AG04450 (cell line): ENCODE data around the gene CD109. TPM values are rescaled to one million over a fixed set of nuclear protein-coding genes. Genes with fewer than 3 reads are reported as not detected.

Experiments
- CTCF ChIA-PET: fragments of 300-600, 350-600 bp; formaldehyde crosslinking; extraction: SDS; loops from one replicate; lab custom pipeline; 2022; ENCODE audit warnings: antibody characterized with exemption, inconsistent platforms; lab: Charles Lee
- POLR2A ChIA-PET: fragments of 350-600 bp; formaldehyde crosslinking; extraction: SDS; loops from one replicate; lab custom pipeline; 2021; ENCODE audit warnings: antibody characterized with exemption, inconsistent platforms; lab: Yijun Ruan, JAX
- DNase-seq: peaks from one replicate; pipeline ENCODE4 v3.0.0-alpha.2; 2011; ENCODE audit warnings: low read depth, low spot score
- H3K27ac ChIP-seq: one replicate; pipeline ENCODE4 v1.5.1; 2012; ENCODE audit warnings: low read depth, low read length, control low read depth
- H3K27me3 ChIP-seq: one replicate; pipeline ENCODE4 v1.6.0; 2012; ENCODE audit warnings: low read length; ENCODE audit not compliant: control insufficient read depth, insufficient read depth
- H3K4me3 ChIP-seq: 2 replicates; pipeline ENCODE4 v1.5.1; 2011; ENCODE audit warnings: mild to moderate bottlenecking, low read depth, low read length, control low read depth
- H3K9me3 ChIP-seq: 2 replicates; pipeline ENCODE4 v1.5.1; 2012; ENCODE audit warnings: low read length; ENCODE audit not compliant: control insufficient read depth, insufficient read depth
- polyA plus RNA-seq: library from polyadenylated mRNA; depleted of rRNA; stranded (reverse); fragments of >200 nt; gene quantifications from 2 replicates; pipeline ENCODE4 v1.2.3, GENCODE V29; 2011
- TF ChIP-seq, protein P1 (sequence below): IDR thresholded peaks from 2 replicates; pipeline ENCODE4 v1.5.1; 2011; ENCODE audit warnings: low read depth, low read length, control low read depth, inconsistent platforms

The CD109 gene
- polyA plus RNA-seq, 1 experiment, result 46.1 TPM

DNA sequence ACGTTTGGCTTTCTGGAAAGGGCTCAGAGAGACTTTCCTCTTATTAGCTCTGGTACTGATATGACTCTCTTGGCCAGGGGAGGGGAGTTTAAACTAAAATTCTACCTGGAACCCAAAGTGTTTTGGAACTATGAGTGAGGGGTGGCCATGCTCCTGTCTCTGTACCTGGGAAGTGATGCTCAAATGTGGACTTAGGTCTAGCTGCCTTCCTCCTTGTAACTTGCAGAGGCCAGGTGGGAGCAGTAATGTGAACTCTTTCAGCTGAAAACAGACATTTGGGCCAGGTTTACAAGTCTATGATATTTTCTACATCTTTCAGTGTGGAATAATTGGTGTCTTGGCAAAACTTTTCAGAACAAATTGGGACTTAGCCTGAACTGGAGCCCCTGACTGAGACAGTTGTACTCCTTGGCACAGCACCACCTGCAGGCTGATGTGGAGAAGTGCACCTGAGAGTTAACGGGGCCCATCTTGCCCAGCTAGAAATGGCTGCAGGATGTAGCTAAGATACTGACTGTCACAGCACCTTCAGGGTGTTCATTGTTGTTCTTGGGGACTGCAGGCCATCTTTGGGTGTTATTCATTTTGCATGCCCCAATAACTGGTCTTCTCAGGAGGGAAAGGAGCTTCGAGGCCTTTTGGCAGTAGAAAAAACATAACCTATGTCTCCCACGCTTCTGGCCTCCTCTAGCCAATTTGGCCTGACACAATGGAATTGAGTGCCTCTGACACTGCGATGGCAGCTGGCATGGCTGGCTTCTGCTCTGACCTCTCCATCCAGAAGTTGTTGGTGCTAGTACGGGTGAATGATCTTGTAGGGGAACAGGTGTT is 37.1 kb downstream of the CD109 start:
- ChIA-PET POLR2A (interaction anchor here (0.6 kb wide), 1 partner anchor 79 kb away, joined by 4 read pairs; no protein-coding TSS in a partner anchor), CTCF (interaction anchor here (0.5 to 4.7 kb wide), 50 partner anchors 9 to 1477 kb away, joined by 3 to 147 read pairs (median 4); partner anchors contain the start of gene SLC17A5)
- Histone ChIP-seq H3K4me3 (no peak overlapping the region), H3K27ac (no peak overlapping the region), H3K9me3 (no peaks in the 10 kb centered on the region), H3K27me3 (no peaks in the 10 kb centered on the region)
- TF ChIP-seq, protein P1, sequence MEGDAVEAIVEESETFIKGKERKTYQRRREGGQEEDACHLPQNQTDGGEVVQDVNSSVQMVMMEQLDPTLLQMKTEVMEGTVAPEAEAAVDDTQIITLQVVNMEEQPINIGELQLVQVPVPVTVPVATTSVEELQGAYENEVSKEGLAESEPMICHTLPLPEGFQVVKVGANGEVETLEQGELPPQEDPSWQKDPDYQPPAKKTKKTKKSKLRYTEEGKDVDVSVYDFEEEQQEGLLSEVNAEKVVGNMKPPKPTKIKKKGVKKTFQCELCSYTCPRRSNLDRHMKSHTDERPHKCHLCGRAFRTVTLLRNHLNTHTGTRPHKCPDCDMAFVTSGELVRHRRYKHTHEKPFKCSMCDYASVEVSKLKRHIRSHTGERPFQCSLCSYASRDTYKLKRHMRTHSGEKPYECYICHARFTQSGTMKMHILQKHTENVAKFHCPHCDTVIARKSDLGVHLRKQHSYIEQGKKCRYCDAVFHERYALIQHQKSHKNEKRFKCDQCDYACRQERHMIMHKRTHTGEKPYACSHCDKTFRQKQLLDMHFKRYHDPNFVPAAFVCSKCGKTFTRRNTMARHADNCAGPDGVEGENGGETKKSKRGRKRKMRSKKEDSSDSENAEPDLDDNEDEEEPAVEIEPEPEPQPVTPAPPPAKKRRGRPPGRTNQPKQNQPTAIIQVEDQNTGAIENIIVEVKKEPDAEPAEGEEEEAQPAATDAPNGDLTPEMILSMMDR, result peak; percentile 93
- peak; percentile 53 for DNase-seq

DNA sequence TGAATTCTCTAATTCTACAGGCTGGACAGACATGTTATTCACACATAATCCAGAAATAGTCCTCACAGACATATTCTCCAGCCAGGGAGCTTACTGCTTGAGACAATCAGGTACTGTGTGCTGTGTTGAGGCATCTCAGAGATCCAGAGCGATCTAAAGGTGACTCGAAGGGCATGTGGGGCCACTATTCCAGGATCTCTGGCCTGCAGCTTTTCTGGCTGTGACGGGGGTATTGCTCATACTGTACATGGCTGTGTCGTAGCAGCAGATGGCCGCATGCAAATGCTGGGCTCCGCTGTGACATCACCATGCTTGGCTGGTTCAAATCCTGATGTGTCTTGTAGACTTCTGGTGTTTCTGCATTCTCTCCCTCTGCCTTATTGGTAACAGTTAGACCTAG is 37.8 kb downstream of the CD109 start:
- ChIA-PET POLR2A (interaction anchor here (0.6 kb wide), 1 partner anchor 79 kb away, joined by 4 read pairs; no protein-coding TSS in a partner anchor), CTCF (interaction anchor here (0.6 to 4.7 kb wide), 44 partner anchors 9 to 1476 kb away, joined by 3 to 147 read pairs (median 4); partner anchors contain the start of gene SLC17A5)
- DNase-seq, result no peak

DNA sequence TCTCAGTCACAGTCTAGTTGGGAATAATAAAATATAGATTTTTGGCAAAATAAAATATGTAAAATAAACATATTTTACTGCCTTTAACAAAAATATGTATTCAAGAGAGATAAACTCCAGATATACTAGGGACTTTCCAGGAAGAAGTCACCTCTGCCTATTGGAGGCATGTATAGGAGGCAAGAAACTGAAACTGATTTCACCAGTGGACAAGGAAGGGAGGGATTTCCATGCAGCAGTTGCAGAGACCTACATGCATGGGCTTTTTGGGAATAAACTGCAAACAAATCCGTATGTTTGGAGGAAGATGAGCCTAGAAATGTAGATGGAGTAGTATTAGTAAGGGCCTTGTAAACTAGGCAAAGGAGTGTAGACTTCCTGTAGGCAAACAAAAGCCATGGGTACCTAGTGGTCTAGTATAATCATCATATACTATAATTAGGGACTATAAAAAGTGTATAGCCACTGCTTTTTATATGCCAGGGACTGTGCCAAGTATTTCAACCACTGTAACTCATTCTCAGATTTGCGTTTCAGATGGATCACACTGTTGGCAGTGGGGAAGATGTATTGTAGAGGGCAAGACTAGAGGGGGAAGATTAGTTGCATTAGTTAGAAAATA is 38.9 kb downstream of the CD109 start:
- ChIA-PET CTCF (no interaction called here), POLR2A (no interaction called here)
- Histone ChIP-seq H3K9me3 (no peaks in the 10 kb centered on the region), H3K27ac (no peak overlapping the region), H3K27me3 (no peaks in the 10 kb centered on the region), H3K4me3 (no peak overlapping the region)
- TF ChIP-seq, protein P1, result no peak
- DNase-seq, result no peak

More for the DNA sequence above, 37.8 kb downstream of the CD109 start:
- Histone ChIP-seq H3K27ac (no peak overlapping the region), H3K27me3 (no peaks in the 10 kb centered on the region), H3K4me3 (no peak overlapping the region), H3K9me3 (no peaks in the 10 kb centered on the region)
- TF ChIP-seq, protein P1, result no peak

DNA sequence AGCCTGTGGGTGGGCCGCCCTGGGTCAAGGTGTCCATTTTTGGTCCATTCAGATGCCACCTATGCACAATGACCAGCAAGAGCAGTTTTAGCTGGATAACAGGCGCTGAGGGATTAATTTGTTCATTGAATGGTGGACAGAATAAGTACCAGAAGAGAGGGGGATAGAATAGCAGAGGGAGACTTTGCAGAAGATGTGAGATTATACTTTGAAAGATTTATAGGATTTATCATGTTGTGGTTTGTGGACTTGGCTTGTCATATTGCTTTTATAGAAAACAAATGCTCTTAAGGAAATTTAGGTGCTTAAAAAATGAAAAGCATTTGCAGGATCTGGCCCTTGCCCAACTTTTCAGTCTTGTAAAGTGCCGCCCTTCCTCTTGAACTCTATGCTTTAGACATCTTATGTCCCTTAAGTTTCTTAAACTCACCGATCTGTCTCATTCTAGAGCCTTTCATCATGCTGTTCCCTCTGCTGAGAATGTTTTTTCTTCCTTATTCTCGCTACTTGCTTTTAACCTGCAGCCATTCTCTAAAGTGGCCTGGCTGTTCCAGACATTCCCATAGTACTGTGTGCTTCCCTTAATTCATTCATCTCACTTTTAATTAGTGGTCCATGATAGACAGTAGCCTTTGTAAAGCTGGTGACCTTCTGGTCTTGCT is 42.5 kb downstream of the CD109 start:
- TF ChIP-seq, protein P1, result no peak
- POLR2A ChIA-PET, result no interaction called here
- DNase-seq, result no peak
- no peak overlapping the region for H3K27ac ChIP-seq
- no peaks in the 10 kb centered on the region for H3K27me3 ChIP-seq
- no peaks in the 10 kb centered on the region for H3K9me3 ChIP-seq
- H3K4me3 ChIP-seq, result no peak overlapping the region
- CTCF ChIA-PET, result interaction anchor here (0.5 to 4.9 kb wide), 12 partner anchors 8 to 1475 kb away, joined by 3 to 139 read pairs (median 3); no protein-coding TSS in a partner anchor
